ENCODE measurements around the gene CD274.
"Not testable (repeated sequence)": the region's sequence is repeated elsewhere in the genome, so short reads cannot be mapped to it uniquely, and the experiment has no call there.

Gene CD274

GRCh38 chr9:5468850-5469249 is 18.5 kb downstream of the CD274 start:
- H3K9me3 ChIP-seq (ENCODE audit: control insufficient read depth, low read length) = no peaks in the 10 kb centered on the region
- DNase-seq (ENCODE audit: low read depth) = no peak
- H3K4me1 ChIP-seq (ENCODE audit: control insufficient read depth, insufficient read depth, low read length) = no peaks in the 10 kb centered on the region
- no peaks in the 10 kb centered on the region for H3K36me3 ChIP-seq (ENCODE audit: control insufficient read depth, insufficient read depth, low read length, severe bottlenecking)
- no peak overlapping the region for H3K9ac ChIP-seq (ENCODE audit: low read length)
- H3K27me3 ChIP-seq (replicated peaks; ENCODE audit: control insufficient read depth, insufficient read depth, low read length) = no peaks in the 10 kb centered on the region
- H3K4me3 ChIP-seq (ENCODE audit: low read length) = no peak overlapping the region

- Histone ChIP-seq H3K4me3 (ENCODE audit: low read length) (no peak overlapping the region), H3K4me1 (ENCODE audit: control insufficient read depth, insufficient read depth, low read length) (no peaks in the 10 kb centered on the region), H3K27me3 (replicated peaks; ENCODE audit: control insufficient read depth, insufficient read depth, low read length) (no peaks in the 10 kb centered on the region), H3K9ac (ENCODE audit: low read length) (no peak overlapping the region), H3K9me3 (ENCODE audit: control insufficient read depth, low read length) (no peaks in the 10 kb centered on the region), H3K36me3 (ENCODE audit: control insufficient read depth, insufficient read depth, low read length, severe bottlenecking) (no peaks in the 10 kb centered on the region)
- no peak for DNase-seq (ENCODE audit: low read depth)
Measured at GRCh38 chr9:5470122-5470521, 19.8 kb downstream of the CD274 start.

- no peak for DNase-seq (ENCODE audit: low read depth)
- no peaks in the 10 kb centered on the region for H3K27me3 ChIP-seq (replicated peaks; ENCODE audit: control insufficient read depth, insufficient read depth, low read length)
- H3K9me3 ChIP-seq (ENCODE audit: control insufficient read depth, low read length) = no peaks in the 10 kb centered on the region
- no peak overlapping the region for H3K4me3 ChIP-seq (ENCODE audit: low read length)
- H3K4me1 ChIP-seq (ENCODE audit: control insufficient read depth, insufficient read depth, low read length) = no peaks in the 10 kb centered on the region
- H3K9ac ChIP-seq (ENCODE audit: low read length) = no peak overlapping the region
- H3K36me3 ChIP-seq (ENCODE audit: control insufficient read depth, insufficient read depth, low read length, severe bottlenecking) = no peaks in the 10 kb centered on the region
Measured at GRCh38 chr9:5470816-5471215, 20.5 kb downstream of the CD274 start.

GRCh38 chr9:5475611-5476010 is 25.3 kb downstream of the CD274 start:
- not testable (repeated sequence) for DNase-seq (ENCODE audit: low read depth); H3K9ac ChIP-seq (ENCODE audit: low read length); H3K4me3 ChIP-seq (ENCODE audit: low read length)

GRCh38 chr9:5478206-5478605 is 27.9 kb downstream of the CD274 start:
- peaks cover 4% of the 10 kb centered on the region for H3K4me1 ChIP-seq (ENCODE audit: control insufficient read depth, insufficient read depth, low read length)

More at GRCh38 chr9:5475611-5476010, 25.3 kb downstream of the CD274 start:
- not testable (repeated sequence) for H3K4me1 ChIP-seq (ENCODE audit: control insufficient read depth, insufficient read depth, low read length); H3K36me3 ChIP-seq (ENCODE audit: control insufficient read depth, insufficient read depth, low read length, severe bottlenecking); H3K27me3 ChIP-seq (replicated peaks; ENCODE audit: control insufficient read depth, insufficient read depth, low read length); H3K9me3 ChIP-seq (ENCODE audit: control insufficient read depth, low read length)

GRCh38 chr9:5479994-5480694 is 29.8 kb downstream of the CD274 start:
- Histone ChIP-seq H3K9me3 (ENCODE audit: control insufficient read depth, low read length) (no peaks in the 10 kb centered on the region), H3K27me3 (replicated peaks; ENCODE audit: control insufficient read depth, insufficient read depth, low read length) (no peaks in the 10 kb centered on the region), H3K4me3 (ENCODE audit: low read length) (no peak overlapping the region), H3K36me3 (ENCODE audit: control insufficient read depth, insufficient read depth, low read length, severe bottlenecking) (no peaks in the 10 kb centered on the region), H3K4me1 (ENCODE audit: control insufficient read depth, insufficient read depth, low read length) (peaks cover 4% of the 10 kb centered on the region), H3K9ac (ENCODE audit: low read length) (no peak overlapping the region)
- no peak for DNase-seq (ENCODE audit: low read depth)

More at GRCh38 chr9:5478206-5478605, 27.9 kb downstream of the CD274 start:
- Histone ChIP-seq H3K4me3 (ENCODE audit: low read length) (no peak overlapping the region), H3K36me3 (ENCODE audit: control insufficient read depth, insufficient read depth, low read length, severe bottlenecking) (no peaks in the 10 kb centered on the region), H3K9ac (ENCODE audit: low read length) (no peak overlapping the region), H3K27me3 (replicated peaks; ENCODE audit: control insufficient read depth, insufficient read depth, low read length) (no peaks in the 10 kb centered on the region), H3K9me3 (ENCODE audit: control insufficient read depth, low read length) (no peaks in the 10 kb centered on the region)
- no peak for DNase-seq (ENCODE audit: low read depth)

GRCh38 chr9:5480919-5481318 is 30.6 kb downstream of the CD274 start:
- Histone ChIP-seq H3K4me3 (ENCODE audit: low read length) (no peak overlapping the region), H3K9me3 (ENCODE audit: control insufficient read depth, low read length) (no peaks in the 10 kb centered on the region), H3K9ac (ENCODE audit: low read length) (no peak overlapping the region), H3K36me3 (ENCODE audit: control insufficient read depth, insufficient read depth, low read length, severe bottlenecking) (no peaks in the 10 kb centered on the region), H3K4me1 (ENCODE audit: control insufficient read depth, insufficient read depth, low read length) (peaks cover 4% of the 10 kb centered on the region), H3K27me3 (replicated peaks; ENCODE audit: control insufficient read depth, insufficient read depth, low read length) (no peaks in the 10 kb centered on the region)
- DNase-seq (ENCODE audit: low read depth) = no peak

- no peak for DNase-seq (ENCODE audit: low read depth)
- no peak overlapping the region for H3K4me3 ChIP-seq (ENCODE audit: low read length)
Measured at GRCh38 chr9:5481322-5482040, 31.1 kb downstream of the CD274 start.

GRCh38 chr9:5482194-5482593 is 31.9 kb downstream of the CD274 start:
- no peaks in the 10 kb centered on the region for H3K36me3 ChIP-seq (ENCODE audit: control insufficient read depth, insufficient read depth, low read length, severe bottlenecking)
- no peak for DNase-seq (ENCODE audit: low read depth)
- no peak overlapping the region for H3K9ac ChIP-seq (ENCODE audit: low read length)
- H3K9me3 ChIP-seq (ENCODE audit: control insufficient read depth, low read length) = no peaks in the 10 kb centered on the region
- H3K4me3 ChIP-seq (ENCODE audit: low read length) = no peak overlapping the region
- H3K27me3 ChIP-seq (replicated peaks; ENCODE audit: control insufficient read depth, insufficient read depth, low read length) = no peaks in the 10 kb centered on the region
- H3K4me1 ChIP-seq (ENCODE audit: control insufficient read depth, insufficient read depth, low read length) = peaks cover 4% of the 10 kb centered on the region

More at GRCh38 chr9:5481322-5482040, 31.1 kb downstream of the CD274 start:
- Histone ChIP-seq H3K36me3 (ENCODE audit: control insufficient read depth, insufficient read depth, low read length, severe bottlenecking) (no peaks in the 10 kb centered on the region), H3K9me3 (ENCODE audit: control insufficient read depth, low read length) (no peaks in the 10 kb centered on the region), H3K9ac (ENCODE audit: low read length) (no peak overlapping the region), H3K4me1 (ENCODE audit: control insufficient read depth, insufficient read depth, low read length) (peaks cover 4% of the 10 kb centered on the region), H3K27me3 (replicated peaks; ENCODE audit: control insufficient read depth, insufficient read depth, low read length) (no peaks in the 10 kb centered on the region)

- Histone ChIP-seq H3K27me3 (replicated peaks; ENCODE audit: control insufficient read depth, insufficient read depth, low read length) (no peaks in the 10 kb centered on the region), H3K36me3 (ENCODE audit: control insufficient read depth, insufficient read depth, low read length, severe bottlenecking) (no peaks in the 10 kb centered on the region), H3K4me1 (ENCODE audit: control insufficient read depth, insufficient read depth, low read length) (peaks cover 4% of the 10 kb centered on the region), H3K9ac (ENCODE audit: low read length) (no peak overlapping the region), H3K4me3 (ENCODE audit: low read length) (no peak overlapping the region), H3K9me3 (ENCODE audit: control insufficient read depth, low read length) (no peaks in the 10 kb centered on the region)
- DNase-seq (ENCODE audit: low read depth) = no peak
Measured at GRCh38 chr9:5483306-5483705, 33.0 kb downstream of the CD274 start.

- DNase-seq (ENCODE audit: low read depth) = no peak
- H3K36me3 ChIP-seq (ENCODE audit: control insufficient read depth, insufficient read depth, low read length, severe bottlenecking) = no peaks in the 10 kb centered on the region
- no peak overlapping the region for H3K4me3 ChIP-seq (ENCODE audit: low read length)
- H3K27me3 ChIP-seq (replicated peaks; ENCODE audit: control insufficient read depth, insufficient read depth, low read length) = no peaks in the 10 kb centered on the region
- no peak overlapping the region for H3K9ac ChIP-seq (ENCODE audit: low read length)
- no peaks in the 10 kb centered on the region for H3K9me3 ChIP-seq (ENCODE audit: control insufficient read depth, low read length)
- H3K4me1 ChIP-seq (ENCODE audit: control insufficient read depth, insufficient read depth, low read length) = no peaks in the 10 kb centered on the region
Measured at GRCh38 chr9:5485378-5486085, 35.2 kb downstream of the CD274 start.

Data from adipocyte (in vitro differentiated cells).